ENCODE results near the gene ADAD2. TPM values are rescaled to one million over a fixed set of nuclear protein-coding genes. Genes with fewer than 3 reads are reported as not detected.

The ADAD2 gene
- total and polyA plus RNA-seq, 4 donors, result 0.14 to 0.44 (median 0.33) TPM; not detected in 1

DNA sequence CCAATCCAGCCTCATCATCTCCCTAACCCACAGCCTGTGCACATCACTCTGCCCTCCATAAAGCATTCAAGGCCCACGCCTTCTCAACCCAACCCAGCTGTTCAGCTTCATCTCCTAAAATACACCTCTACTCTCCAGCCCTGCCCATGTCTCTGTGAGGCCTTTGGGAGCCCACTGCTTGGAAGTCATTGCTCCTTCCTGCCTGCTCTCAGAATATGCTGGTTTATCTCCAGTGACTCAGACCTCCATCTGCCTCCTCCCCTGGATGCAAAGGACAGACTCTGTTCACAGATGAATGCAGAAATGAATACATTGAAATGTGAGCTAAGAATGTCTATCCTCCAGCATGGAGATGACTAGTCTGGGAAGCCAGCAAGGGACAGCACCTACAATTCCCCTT is 29.9 kb downstream of the ADAD2 start (continued):
- TF ChIP-seq, protein P1, sequence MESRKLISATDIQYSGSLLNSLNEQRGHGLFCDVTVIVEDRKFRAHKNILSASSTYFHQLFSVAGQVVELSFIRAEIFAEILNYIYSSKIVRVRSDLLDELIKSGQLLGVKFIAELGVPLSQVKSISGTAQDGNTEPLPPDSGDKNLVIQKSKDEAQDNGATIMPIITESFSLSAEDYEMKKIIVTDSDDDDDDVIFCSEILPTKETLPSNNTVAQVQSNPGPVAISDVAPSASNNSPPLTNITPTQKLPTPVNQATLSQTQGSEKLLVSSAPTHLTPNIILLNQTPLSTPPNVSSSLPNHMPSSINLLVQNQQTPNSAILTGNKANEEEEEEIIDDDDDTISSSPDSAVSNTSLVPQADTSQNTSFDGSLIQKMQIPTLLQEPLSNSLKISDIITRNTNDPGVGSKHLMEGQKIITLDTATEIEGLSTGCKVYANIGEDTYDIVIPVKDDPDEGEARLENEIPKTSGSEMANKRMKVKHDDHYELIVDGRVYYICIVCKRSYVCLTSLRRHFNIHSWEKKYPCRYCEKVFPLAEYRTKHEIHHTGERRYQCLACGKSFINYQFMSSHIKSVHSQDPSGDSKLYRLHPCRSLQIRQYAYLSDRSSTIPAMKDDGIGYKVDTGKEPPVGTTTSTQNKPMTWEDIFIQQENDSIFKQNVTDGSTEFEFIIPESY (IDR thresholded peaks at IDR 0.05), result no peak

DNA sequence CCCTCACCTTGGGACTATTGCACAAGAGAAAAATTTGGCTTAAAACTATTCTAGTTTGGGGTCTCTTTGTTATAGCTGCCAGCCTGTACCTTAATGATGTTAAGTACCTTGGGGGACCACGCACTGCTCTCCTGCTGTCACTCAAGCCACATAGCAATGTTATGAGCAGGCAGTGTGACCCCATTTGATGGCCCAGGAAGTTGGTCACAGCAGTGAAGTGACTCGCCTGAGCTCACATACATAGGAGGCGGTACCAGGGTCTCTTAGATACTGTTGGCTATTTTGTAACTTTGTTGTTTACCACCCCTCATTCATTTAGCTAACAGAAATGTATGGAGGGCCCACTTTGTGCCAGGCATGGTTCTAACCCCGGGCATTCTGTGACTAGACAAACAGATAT is 32.5 kb downstream of the ADAD2 start:
- no peaks in the 10 kb centered on the region for H3K27me3 ChIP-seq (ENCODE audit: control insufficient read depth in 4 of 4, insufficient read depth in 4 of 4, low read length in 3 of 4)
- H3K4me1 ChIP-seq (ENCODE audit: control insufficient read depth in 4 of 4, insufficient read depth in 4 of 4, low read length in 3 of 4), result no peaks in the 10 kb centered on the region
- no peak for TF ChIP-seq FOXA2 (IDR thresholded peaks at IDR 0.05)
- TF ChIP-seq, protein P2, sequence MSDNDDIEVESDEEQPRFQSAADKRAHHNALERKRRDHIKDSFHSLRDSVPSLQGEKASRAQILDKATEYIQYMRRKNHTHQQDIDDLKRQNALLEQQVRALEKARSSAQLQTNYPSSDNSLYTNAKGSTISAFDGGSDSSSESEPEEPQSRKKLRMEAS (IDR thresholded peaks at IDR 0.05), result no peak
- TF ChIP-seq HNF4A (conservative IDR thresholded peaks at IDR 0.05), result no peak
- no peak for TF ChIP-seq SP1 (IDR thresholded peaks at IDR 0.05)
- TF ChIP-seq NR2F2 (IDR thresholded peaks at IDR 0.05), result no peak
- TF ChIP-seq, protein P3, sequence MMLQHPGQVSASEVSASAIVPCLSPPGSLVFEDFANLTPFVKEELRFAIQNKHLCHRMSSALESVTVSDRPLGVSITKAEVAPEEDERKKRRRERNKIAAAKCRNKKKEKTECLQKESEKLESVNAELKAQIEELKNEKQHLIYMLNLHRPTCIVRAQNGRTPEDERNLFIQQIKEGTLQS (IDR thresholded peaks at IDR 0.05), result no peak
- TF ChIP-seq YY1 (IDR thresholded peaks at IDR 0.05), result no peak
- no peak for TF ChIP-seq HNF4G (IDR thresholded peaks at IDR 0.05)
- TF ChIP-seq GABPA (IDR thresholded peaks at IDR 0.05 in 1 of 2, conservative IDR thresholded peaks at IDR 0.05 in 1 of 2), result no peak
- TF ChIP-seq, protein P1 (IDR thresholded peaks at IDR 0.05), result no peak
- H3K4me3 ChIP-seq (ENCODE audit: low read depth in 1 of 3, low read length in 3 of 3), result no peak overlapping the region
- no peak overlapping the region for H3K27ac ChIP-seq (ENCODE audit: low read depth in 1 of 2, low read length in 2 of 2)
- H3K9me3 ChIP-seq (ENCODE audit: control insufficient read depth in 4 of 4, low read length in 3 of 4), result no peaks in the 10 kb centered on the region
- WGBS, result 85% methylated on average over 4 of the region's 4 CpGs
- no peaks in the 10 kb centered on the region for H3K36me3 ChIP-seq (ENCODE audit: control insufficient read depth in 4 of 4, insufficient read depth in 3 of 4, low read depth in 1 of 4, low read length in 3 of 4)
- H3K9ac ChIP-seq (ENCODE audit: low read depth in 1 of 2, low read length in 2 of 2), result no peak overlapping the region
- DNase-seq (ENCODE audit: low spot score), result no peak

DNA sequence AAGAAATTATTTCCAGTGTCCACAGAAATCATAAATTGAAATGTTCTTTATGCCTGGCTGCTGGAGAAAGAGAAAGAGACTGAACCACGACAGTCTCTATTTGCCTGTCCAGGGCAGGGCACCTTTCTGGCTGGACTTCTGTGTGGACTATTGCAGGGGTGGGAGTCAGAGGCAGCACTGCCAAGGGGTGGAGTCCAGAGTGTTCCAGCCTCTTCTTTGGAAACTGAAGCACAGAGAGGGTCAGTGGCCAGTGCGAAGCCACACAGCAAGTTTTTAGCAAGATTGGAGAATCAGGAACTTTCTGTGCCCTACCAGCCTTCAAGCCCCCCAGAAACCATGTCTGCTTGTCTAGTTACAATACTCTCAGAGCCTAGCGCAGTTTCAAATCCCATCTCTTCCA is 33.6 kb downstream of the ADAD2 start:
- no peak for DNase-seq (ENCODE audit: low spot score)
- no peak overlapping the region for H3K27ac ChIP-seq (ENCODE audit: low read depth in 1 of 2, low read length in 2 of 2)
- H3K4me3 ChIP-seq (ENCODE audit: low read depth in 1 of 3, low read length in 3 of 3), result no peak overlapping the region
- no peak for TF ChIP-seq NR2F2 (IDR thresholded peaks at IDR 0.05)
- no peak for TF ChIP-seq SP1 (IDR thresholded peaks at IDR 0.05)
- no peak for TF ChIP-seq HNF4G (IDR thresholded peaks at IDR 0.05)
- TF ChIP-seq, protein P1 (IDR thresholded peaks at IDR 0.05), result no peak
- H3K36me3 ChIP-seq (ENCODE audit: control insufficient read depth in 4 of 4, insufficient read depth in 3 of 4, low read depth in 1 of 4, low read length in 3 of 4), result no peaks in the 10 kb centered on the region
- H3K9me3 ChIP-seq (ENCODE audit: control insufficient read depth in 4 of 4, low read length in 3 of 4), result no peaks in the 10 kb centered on the region
- H3K4me1 ChIP-seq (ENCODE audit: control insufficient read depth in 4 of 4, insufficient read depth in 4 of 4, low read length in 3 of 4), result no peaks in the 10 kb centered on the region
- H3K27me3 ChIP-seq (ENCODE audit: control insufficient read depth in 4 of 4, insufficient read depth in 4 of 4, low read length in 3 of 4), result no peaks in the 10 kb centered on the region
- H3K9ac ChIP-seq (ENCODE audit: low read depth in 1 of 2, low read length in 2 of 2), result no peak overlapping the region
- WGBS, result 74% methylated on average over 3 of the region's 3 CpGs

Measured in liver (tissue), 9 donors.